Cerebellar cortex (tissue), 1 donor: Measurements from ENCODE around the gene TBC1D1.

Experiments
- DNase-seq: peaks from one replicate; pipeline ENCODE4 v3.0.0-alpha.2; 2015; ENCODE audit warnings: low spot score

TBC1D1 gene

DNA sequence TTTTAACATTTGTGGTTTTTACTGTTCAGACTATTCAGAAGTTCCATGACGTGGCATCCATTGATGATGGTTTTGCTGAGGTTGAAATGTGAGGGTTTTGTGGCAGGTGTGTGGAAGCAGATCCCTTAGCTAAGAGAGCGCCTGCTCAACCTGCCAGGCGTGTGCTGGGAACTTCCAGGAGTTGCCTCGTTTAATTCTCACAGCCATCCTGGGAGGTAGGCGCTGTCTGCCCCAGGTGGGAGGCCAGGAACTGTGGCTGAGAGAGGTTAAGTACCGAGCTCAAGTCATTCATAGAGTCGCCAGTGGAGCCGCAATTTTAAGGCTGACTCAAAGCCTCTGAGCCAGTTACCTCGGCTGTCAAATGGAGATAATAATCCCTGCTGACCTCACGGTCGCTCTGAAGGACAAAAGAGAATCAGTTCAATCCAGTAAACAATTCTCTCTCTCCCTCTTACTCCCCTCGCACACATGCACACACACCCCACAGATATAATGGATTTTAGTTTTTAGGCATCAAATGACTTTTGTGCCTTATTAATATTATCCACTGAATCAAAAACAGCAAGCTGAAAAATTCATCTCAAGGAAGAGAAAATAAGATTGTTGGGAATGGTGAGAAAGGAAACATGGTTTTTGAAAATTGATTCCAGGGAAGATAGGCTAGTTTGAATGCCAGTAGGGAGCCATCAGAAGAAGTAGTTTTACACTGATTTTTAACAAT, 240.6 kb downstream of the TBC1D1 start:
- DNase-seq = no peak

DNA sequence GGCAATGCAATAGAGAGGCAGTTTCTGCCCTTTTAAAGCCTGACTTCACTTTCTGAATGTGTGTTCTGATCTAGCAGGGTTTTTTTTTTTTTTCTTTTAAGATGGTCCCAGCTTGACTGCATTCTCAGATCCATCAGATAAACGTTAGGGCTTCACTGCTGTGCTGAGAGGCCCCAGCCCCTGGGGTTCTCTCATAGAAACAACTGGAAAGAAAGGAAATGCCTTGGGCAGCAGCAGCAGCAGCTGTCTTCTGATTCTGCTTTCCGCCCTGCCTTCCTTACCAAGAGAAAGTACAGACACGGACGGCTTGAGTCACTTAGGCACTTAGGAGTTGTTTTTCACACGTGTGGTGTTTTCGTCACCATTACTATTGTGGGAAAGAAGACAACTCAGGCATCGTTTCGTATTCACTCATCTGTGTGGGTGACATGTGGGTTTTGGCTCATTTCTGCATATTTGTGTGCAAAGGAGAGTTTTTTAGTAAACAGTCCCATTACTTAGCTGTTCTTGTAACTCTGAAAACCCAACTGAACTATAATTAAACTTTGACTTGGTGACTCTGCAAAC, 241.3 kb downstream of the TBC1D1 start:
- DNase-seq = no peak

DNA sequence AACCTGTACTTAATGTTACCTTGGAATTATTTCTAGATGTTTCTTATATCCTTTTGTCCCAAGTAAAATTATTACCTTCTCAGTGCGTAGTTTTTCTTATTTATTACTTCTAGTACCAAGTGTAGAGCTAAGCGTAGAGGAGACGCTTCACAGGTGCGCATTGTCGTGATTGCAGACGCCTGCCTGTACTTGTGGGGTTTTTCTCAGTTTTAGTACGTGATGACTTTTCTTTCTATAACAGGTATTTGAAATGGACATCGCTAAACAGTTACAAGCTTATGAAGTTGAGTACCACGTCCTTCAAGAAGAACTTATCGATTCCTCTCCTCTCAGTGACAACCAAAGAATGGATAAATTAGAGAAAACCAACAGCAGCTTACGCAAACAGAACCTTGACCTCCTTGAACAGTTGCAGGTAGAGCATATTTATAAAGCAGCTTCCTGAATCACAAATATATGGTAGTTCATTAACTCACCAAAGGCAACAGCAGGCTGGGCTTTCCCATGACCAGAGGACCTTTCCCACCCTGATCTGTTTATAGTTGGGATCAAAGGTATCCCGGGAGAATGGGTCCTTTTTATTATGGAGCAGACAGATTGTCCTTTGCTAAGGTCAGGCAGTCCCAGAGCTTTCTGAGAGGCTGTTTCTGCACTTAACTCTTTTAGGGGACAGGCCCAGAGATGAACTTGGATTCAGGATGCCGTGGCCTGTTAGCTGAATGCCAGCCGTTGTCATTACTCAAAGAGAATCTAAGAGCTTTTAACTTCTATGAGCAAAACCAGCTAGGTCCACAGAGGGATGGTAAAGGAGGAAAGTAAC, 242.2 kb downstream of the TBC1D1 start:
- DNase-seq = no peak

DNA sequence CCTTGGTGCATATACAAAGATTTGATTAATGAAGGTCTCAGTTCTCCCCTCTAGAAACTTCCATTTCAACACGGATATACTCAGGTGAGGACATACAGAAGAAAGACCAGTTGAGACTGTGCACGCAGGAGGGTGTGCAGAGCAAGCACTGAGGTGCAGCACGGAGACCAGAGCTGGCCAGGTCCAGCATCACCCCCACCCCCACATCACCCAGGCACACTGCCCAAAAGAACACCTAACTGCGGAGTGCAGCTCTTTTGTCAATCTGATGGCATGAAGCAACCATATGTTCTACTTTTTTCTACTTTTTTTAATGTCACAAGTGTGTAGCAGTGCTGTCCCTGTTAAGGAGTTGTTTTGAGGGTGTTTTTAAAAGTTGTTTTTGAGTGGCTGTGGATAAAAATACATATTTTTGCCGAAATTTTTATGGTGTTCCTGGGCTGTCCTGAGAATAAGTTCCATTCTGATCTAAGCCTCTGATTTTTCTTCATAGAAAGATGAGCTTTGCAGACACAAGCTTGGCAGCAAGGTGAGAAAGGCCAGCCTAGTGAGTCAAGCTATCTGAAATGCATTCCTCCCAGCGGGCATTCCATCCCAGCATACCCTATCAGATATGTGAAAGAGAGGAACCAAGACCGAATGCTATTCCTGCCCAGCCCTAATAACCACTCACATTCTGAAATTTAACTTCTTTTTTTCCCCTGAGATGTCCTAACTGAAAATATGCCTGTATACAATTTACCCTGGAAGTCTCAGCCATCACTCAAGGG, 243.0 kb downstream of the TBC1D1 start:
- no peak for DNase-seq

DNA sequence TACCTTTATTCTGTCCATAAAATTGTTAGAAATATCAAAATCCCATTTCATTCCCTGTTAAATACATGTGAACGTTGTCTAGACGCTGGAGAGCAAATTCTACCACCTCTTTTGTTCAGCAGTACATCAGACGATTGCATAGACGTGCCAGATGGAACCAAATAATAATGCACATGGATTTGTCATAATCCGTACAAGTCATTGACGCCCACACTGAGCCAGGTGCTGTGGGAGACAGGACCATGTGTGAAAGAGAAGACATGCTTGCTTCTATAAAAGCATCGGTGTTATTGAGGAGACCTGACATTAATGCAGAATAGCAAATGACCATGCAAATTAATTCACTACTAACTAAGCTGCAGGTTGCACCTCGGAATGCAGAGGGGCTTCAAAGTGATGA, 244.3 kb downstream of the TBC1D1 start:
- no peak for DNase-seq

DNA sequence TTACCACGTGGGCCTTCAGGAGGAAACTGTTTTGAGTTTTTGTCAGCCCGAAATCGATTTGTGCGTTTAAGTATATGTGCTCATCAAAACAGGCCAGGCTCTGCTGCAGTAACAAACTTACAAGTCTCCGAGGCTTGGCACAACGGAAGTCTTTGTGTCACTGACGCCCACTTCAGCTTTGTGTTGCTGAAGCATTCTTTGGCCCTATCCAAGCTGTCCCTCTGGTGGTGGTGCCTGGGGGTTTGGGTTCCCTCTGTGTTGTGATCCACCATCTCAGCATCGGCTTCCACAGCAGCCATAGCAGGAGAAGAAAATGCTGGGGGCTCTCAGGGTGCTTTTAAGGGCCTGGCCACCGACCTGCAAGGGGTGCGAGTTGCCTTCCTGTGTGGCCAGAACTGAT, 245.7 kb downstream of the TBC1D1 start:
- no peak for DNase-seq

DNA sequence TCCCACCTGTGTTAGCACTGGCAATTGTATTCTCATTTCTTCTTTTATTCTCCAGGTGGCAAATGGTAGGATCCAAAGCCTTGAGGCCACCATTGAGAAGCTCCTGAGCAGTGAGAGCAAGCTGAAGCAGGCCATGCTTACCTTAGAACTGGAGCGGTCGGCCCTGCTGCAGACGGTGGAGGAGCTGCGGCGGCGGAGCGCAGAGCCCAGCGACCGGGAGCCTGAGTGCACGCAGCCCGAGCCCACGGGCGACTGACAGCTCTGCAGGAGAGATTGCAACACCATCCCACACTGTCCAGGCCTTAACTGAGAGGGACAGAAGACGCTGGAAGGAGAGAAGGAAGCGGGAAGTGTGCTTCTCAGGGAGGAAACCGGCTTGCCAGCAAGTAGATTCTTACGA, 246.2 kb downstream of the TBC1D1 start:
- no peak for DNase-seq

DNA sequence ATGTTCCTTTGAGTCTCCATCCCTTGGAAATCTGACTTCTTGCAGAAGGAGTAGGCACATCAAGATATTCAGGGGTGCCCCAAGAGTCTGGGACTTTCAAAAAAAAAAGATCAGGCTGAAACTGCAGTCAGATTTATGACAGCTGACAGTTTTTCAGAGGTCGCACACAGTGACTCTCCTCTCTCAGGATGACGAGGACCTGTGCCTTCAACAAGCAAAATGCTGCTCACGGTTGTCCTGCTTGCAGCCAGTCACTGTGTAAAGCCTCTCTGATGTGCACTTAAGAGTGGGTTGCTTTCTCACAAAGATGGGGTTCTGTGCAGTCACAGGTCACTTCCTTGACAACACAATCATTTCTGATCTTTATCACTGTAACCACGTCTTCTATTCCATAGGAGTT, 247.5 kb downstream of the TBC1D1 start:
- no peak for DNase-seq

DNA sequence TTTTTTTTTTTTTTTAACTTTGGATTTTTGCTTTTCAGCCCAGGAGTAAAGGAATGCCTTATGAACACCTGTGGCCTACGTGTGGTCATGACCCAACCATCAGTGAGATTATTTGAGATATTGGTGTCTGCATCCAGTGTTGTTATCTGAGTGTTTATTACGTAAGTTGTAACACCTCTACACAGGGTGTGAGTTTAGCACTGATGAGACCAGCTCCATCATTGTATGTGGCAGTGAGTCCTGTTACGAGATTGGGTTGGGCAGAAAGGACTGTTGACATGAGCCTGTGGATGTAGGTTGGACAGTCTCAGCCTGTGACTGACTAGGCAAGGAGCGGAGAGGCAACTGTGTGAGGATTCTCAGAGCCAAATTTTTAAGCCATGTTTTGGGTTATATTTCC, 248.3 kb downstream of the TBC1D1 start:
- no peak for DNase-seq

DNA sequence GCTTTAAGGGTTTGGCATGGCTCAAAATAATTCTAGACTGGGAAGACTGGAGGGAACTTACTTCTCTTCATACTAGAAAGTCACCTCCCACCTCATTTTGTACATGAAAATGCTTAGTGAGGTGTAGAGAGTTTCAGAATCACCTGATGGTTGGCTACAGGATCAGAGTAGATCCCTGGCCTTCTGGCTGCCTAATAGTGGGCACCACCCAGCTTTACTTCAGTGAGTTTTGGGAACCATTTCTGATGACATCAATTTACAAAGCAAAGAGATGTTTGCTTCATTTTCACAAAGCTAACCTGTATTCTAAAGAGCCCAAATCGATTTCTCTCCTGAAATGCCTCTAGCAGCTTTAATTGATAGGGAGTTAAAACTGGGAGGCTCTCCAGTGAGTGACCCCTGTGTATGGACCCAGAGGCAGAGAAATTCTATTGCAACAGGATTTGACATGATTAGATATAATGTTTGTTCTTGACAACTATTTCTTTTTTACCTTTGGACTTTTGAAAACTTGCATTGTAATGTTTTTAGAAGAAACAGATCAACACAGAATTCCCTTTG, 249.8 kb downstream of the TBC1D1 start:
- no peak for DNase-seq

DNA sequence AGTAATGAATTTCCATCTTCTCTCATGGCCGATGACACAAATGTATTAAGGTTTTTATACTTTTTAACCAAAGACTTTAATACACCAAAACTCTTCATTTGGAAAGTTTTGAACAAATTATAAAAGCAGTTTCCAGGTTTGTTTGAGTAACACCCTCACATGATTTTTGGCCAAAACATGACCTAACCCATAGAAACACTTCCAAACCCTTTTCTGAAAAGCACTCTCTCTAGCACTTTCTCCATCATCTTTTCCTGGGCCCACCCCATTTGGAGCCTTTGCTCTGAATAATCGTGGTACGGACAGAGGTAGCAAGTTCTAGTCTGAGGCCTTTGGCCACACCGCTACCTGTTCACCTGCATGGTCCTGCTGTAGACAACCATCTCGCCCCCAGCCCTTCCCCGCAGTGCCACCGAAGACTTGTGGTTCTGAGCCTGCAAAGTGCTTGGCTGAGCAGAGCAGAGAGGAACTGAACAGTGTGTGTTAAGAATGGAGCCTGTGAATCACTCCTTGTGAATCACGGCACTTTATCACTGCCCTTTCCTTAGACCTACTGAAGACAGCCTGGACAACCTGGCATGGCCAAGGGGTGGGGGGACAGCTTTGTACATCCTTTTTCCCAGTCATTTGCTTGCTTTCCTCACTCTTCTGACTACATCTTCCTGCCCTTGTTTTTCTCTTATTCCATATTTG, 251.1 kb downstream of the TBC1D1 start:
- no peak for DNase-seq

DNA sequence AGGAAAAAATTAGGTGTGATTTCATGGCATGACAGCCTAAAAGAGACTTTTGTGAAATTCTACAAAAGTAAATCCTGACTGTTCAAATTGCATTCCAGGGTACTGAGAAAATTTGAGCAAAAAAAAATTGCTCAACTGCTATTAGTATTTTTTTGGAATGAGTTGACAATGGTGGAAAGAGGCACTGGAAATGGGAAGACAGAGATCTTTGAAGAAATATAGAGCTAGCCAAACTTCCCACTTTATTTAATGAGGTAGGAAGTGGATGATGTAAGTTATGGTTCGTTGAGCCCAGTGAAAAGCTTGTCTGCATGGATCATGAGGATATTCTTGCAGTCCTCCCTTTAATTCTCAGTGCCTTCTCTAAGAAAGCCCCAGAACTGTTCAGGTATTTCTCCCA, 253.1 kb downstream of the TBC1D1 start:
- no peak for DNase-seq

DNA sequence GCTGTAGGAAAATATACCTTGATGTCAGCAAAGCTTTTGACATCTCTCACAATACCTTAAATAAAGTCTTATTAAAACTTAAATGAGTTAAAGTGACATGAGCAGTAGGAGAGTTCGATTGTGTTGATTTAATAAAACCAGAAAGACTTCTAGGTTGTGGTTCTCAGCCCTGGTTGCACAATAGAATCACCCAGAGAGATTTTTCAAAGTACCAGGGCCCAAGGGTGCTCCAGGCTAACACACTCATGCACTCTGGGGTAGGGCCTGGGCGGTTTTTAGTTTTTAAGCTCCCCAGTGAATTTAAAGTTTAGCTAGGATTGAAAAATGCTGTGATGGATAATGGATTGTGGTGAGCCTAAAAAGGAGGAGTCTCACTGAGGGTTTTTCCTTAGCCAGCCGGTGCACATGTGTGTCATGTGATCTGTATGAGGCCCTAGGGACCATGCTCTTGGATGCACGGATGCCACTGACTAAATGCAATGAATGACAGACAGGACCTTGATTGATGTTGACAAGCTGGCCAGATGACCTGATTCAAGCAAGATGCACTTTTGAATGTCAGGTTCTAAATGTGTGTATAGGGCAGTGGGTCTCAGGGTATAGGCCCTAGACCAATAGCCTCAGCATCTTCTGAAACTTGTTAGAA, 254.3 kb downstream of the TBC1D1 start:
- DNase-seq = no peak

DNA sequence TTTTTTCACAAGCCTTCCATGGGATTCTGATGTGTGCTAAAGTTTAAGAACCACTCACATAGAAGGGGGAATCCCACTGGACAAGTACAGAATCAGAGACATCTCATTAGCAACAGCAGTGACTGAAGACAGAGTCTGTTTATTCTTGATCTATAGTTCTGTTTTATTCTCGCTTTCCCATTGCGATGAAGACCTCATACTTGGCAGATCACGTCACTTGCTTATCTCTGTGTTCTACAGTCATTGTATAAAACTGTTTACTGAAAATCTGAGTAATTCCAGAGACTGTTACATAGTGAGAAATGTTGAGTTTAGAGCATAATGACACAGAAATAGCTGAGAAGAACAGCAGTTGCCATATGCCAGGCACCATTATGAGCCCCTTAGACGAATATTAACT, 254.9 kb downstream of the TBC1D1 start:
- DNase-seq = no peak

DNA sequence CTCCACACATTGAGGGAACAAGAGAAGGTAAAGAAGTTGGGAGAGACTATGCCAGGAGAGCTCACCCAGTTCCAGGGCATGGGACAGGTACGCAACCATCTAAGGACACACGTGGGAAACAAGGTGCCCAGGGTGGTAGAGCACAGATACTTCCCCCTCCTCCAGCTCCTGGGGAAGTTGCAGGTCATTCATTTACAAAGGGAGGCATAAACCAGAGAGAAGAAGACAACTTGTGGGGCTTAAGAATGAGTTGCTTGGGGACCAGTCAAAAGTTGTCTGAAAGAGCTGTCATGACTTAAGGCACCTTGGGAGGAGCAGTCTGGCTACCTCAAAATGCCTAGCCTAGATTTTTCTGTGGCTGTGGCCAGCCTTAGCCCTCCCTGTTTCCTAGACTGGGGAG, 255.5 kb downstream of the TBC1D1 start:
- DNase-seq = no peak

DNA sequence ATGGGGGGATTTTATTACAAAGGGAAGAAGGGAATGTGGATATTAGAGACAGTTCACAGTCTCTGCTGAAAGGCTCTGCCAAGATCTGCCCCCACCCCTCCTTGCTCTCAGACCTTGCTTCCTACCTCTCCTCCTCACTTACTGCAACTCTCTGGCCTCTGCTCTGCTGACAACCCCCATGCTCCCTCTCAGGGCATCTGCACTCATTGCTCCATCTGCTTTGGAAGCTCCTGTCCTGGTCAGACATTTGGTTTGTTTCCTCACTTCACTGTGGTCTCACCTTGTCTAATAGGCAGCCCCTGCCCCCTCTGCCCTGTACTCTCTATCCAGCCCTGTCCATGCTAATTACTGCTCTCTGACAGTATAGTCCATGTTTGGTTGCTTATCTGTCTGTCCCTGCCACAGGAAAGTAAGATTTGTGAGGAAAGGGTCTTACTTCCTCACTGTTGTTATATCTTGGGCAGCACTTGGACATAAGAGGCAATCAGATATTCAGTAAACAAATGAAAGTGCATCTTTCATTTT, 258.6 kb downstream of the TBC1D1 start:
- DNase-seq = no peak

DNA sequence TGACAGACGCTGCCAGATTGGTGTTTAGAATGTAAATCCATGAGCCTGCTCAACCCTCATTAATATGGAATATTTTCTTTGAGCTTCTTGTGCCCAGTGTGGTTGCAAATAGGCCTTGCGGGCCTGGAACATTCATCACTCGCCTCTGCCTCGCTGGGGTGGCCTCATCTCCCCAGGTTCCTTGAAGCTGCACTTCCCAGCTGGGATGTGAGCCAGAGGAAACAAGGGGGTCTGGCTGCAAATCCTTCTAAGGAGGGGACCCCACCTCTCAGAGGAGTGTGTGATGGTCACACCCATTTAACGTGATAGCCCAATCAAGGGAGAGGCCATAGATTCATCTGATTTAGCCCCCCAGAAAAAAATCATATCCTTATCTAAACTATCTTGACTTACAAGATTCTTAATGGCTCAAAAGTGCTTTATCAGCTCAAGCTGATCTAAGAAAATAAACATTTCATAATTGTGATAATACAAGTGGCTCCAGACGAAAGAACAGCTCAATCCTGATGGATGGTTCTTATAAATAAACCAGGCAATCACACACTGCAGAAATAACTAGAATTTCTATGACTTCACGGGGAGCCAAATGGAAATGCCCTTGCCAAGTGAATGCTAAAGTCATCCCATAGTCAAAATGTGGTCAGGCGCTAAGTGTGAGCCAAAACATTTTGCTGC, 259.2 kb downstream of the TBC1D1 start:
- no peak for DNase-seq

DNA sequence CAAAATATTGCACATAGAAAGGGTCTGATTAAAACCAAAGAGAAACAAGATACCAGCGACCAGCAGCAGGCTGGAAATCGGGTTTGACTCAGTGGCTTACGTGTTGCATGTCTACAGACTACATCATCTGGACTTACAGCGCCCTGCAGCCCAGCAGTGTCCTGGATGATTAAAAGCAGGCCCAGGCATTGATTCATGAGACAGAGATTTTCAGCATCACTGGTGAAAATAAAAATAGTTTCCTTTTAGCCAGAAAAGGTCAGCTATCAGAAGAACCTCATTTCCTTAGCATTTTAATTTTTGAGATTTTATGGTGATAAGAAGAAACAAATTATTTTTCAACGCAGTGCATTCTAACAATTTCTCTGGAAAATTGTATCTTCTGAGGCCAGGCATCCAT, 259.9 kb downstream of the TBC1D1 start:
- DNase-seq = no peak

DNA sequence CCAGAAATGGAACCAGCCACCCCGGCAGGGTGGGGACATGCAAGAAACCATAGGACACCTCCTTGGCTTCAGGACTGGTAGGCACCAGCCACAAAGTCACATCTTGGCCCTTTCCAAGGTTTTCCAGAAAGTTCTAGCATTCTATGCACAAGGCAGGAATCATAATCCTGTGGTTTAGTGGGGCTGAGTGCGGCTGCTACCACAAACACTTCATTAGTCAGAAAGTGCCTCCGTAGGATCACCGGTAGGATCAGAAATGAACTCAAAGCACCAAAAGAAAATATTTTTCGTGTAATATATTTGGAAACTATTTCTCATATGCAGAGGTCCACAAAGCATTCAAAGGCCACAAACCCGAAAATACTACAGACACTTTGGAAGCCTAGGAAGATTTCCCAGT, 261.0 kb downstream of the TBC1D1 start:
- DNase-seq = no peak

DNA sequence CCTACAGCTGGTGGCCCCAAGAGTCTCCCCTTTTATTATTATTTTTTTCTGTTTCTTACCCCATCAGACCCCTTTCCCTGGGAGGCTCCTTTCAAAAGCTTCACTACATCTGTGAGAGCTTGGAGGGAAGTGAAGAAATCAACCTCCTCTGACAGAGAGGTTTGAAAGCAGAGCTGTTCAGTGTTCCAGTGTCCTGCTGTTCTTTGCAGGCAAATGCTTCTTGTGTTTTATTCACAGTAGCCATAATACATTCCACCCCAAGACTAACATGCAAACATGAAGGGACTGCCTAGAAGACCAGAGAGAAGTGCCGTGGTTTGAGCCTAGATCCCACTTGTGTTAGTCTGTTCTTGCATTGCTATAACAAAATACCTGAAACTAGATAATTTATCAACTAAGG, 261.4 kb downstream of the TBC1D1 start:
- DNase-seq = no peak
